CD4-positive, CD25-positive, alpha-beta regulatory T cell (primary cell): ENCODE results near the gene HARBI1. TPM values are rescaled to one million over a fixed set of nuclear protein-coding genes. Genes with fewer than 3 reads are reported as not detected.

Experiments used
- ATAC-seq, 2 donors: fragments of 150-1000 bp; cut with Tn5 transposase; one replicate each; pipeline ENCODE4 v1.10.0; 2021; ENCODE audit warnings: low read depth in 2 of 2, moderate number of reproducible peaks in 2 of 2, moderate library complexity in 1 of 2
- DNase-seq, 3 donors: peaks; one replicate each; pipeline versions ENCODE4 v3.0.0 to v3.0.0-alpha.2; 2012 to 2022; ENCODE audit warnings: mixed read lengths in 1 of 3
- H3K27ac ChIP-seq: one replicate; pipeline ENCODE4 v1.7.0; 2013; ENCODE audit warnings: mild to moderate bottlenecking, low read length; ENCODE audit not compliant: insufficient read depth, poor library complexity, severe bottlenecking
- H3K27me3 ChIP-seq: one replicate; pipeline ENCODE4 v1.7.0; 2013; ENCODE audit warnings: low read length; ENCODE audit not compliant: control insufficient read depth, insufficient read depth
- H3K36me3 ChIP-seq: one replicate; pipeline ENCODE4 v1.7.0; 2013; ENCODE audit warnings: mild to moderate bottlenecking, low read length, moderate library complexity; ENCODE audit not compliant: control insufficient read depth, insufficient read depth
- H3K4me1 ChIP-seq: 2 replicates; pipeline ENCODE4 v1.7.0; 2013; ENCODE audit warnings: mild to moderate bottlenecking, low read length; ENCODE audit not compliant: insufficient read depth, control insufficient read depth, poor library complexity, severe bottlenecking
- H3K4me3 ChIP-seq: one replicate; pipeline ENCODE4 v1.7.0; 2013; ENCODE audit warnings: low read depth, mild to moderate bottlenecking, low read length, moderate library complexity
- H3K9me3 ChIP-seq, 2 experiments: 1 replicate in 1 of 2; 2 replicates in 1 of 2; pipeline ENCODE4 v1.7.0; 2013; ENCODE audit warnings: low read length in 2 of 2, mild to moderate bottlenecking in 1 of 2, moderate library complexity in 1 of 2; ENCODE audit not compliant: control insufficient read depth in 2 of 2
- H3K27ac Mint-ChIP-seq, 3 donors: one replicate each; pipeline ENCODE4 v1.8.0; 2020 to 2022; ENCODE audit warnings: mild to moderate bottlenecking in 3 of 3, mixed read lengths in 3 of 3, moderate library complexity in 2 of 3
- H3K27me3 Mint-ChIP-seq: one replicate; pipeline ENCODE4 v1.8.0; 2022; ENCODE audit warnings: mild to moderate bottlenecking, mixed read lengths
- H3K36me3 Mint-ChIP-seq: one replicate; pipeline ENCODE4 v1.8.0; 2020; ENCODE audit warnings: mixed read lengths
- H3K4me1 Mint-ChIP-seq, 4 donors: one replicate each; pipeline ENCODE4 v1.8.0; 2020 to 2022; ENCODE audit warnings: mixed read lengths in 4 of 4, mild to moderate bottlenecking in 1 of 4
- H3K4me3 Mint-ChIP-seq, 4 donors: one replicate each; pipeline ENCODE4 v1.8.0; 2020 to 2022; ENCODE audit warnings: mild to moderate bottlenecking in 4 of 4, mixed read lengths in 4 of 4, moderate library complexity in 3 of 4
- H3K9me3 Mint-ChIP-seq, 7 donors: one replicate each; pipeline ENCODE4 v1.8.0; 2020 to 2022; ENCODE audit warnings: mixed read lengths in 7 of 7, mild to moderate bottlenecking in 3 of 7, moderate library complexity in 2 of 7
- polyA plus RNA-seq, 4 donors: library from polyadenylated mRNA; unstranded; fragments of 300-500 nt; fragmentation: Illumina TruSeq; gene quantifications; one replicate each; pipeline ENCODE4 v1.2.3, GENCODE V29; 2021
- total RNA-seq: library from RNA; stranded (reverse); gene quantifications from one replicate; pipeline ENCODE4 v1.2.3, GENCODE V29; 2022

The HARBI1 gene
- total and polyA plus RNA-seq, 5 donors from 2014 or later = 8.4 to 19.2 (median 10.2) TPM

DNA sequence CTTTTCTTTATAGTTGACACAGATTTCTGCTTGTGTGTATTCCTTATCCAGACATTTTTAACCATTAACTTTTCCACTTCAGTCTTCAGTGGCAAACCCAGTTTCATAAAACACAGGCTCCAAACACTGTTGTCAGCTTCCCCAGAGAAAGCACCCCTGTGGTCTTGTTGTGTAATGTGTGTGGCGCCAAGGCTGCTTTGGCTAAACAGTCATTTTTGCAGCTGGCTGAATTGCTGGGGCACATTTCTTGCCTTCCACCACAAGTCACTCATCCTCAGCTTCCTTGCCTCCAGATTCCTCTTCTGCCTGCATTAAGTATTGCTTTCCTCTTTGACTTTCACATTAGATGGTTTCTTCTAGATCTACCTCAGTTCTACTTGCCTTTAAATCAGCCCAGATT lies 42.9 kb upstream of the HARBI1 start:
- H3K9me3 Mint-ChIP-seq = no peaks in the 10 kb centered on the region
- peaks cover 0 to 2% (median 0%) of the 10 kb centered on the region in 4 donors for H3K4me1 Mint-ChIP-seq
- H3K27me3 Mint-ChIP-seq = no peaks in the 10 kb centered on the region
- no peak overlapping the region for H3K27ac ChIP-seq
- DNase-seq (no peak), ATAC-seq (no peak)
- H3K4me3 Mint-ChIP-seq = peak overlapping the region in 1 of 4 donors; percentile 0
- no peak overlapping the region for H3K4me3 ChIP-seq
- no peaks in the 10 kb centered on the region for H3K27me3 ChIP-seq
- H3K27ac Mint-ChIP-seq = peak overlapping the region in 1 of 3 donors; percentile 25
- H3K36me3 Mint-ChIP-seq = peaks cover 54% of the 10 kb centered on the region
- H3K9me3 ChIP-seq = no peaks in the 10 kb centered on the region
- H3K36me3 ChIP-seq = peaks cover 78% of the 10 kb centered on the region
- H3K4me1 ChIP-seq = no peaks in the 10 kb centered on the region

DNA sequence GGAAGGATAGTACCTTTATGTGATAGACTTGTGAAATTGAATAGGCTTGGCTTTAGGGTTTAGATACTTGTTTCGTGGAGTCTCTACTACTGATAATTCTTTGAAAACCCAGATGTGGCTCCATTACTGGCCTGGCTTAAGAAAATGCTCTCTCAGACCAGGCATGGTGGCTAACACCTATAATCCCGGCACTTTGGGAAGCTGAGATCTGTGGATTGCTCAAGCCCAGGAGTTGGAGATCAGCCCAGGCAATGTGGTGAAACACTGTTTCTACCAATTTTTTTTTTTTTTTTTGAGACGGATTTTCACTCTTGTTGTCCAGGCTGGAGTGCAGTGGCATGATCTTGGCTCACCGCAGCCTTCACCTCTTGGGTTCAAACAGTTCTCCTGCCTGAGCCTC lies 41.2 kb upstream of the HARBI1 start:
- no peak for DNase-seq
- H3K27me3 Mint-ChIP-seq = no peaks in the 10 kb centered on the region
- no peaks in the 10 kb centered on the region for H3K9me3 ChIP-seq
- H3K4me3 ChIP-seq = no peak overlapping the region
- H3K36me3 Mint-ChIP-seq = peaks cover 44% of the 10 kb centered on the region
- H3K9me3 Mint-ChIP-seq = no peaks in the 10 kb centered on the region
- H3K4me1 Mint-ChIP-seq = peaks cover 0 to 2% (median 0%) of the 10 kb centered on the region in 4 donors
- H3K27me3 ChIP-seq = no peaks in the 10 kb centered on the region
- ATAC-seq = no peak
- no peaks in the 10 kb centered on the region for H3K4me1 ChIP-seq
- H3K27ac Mint-ChIP-seq = no peak overlapping the region
- no peak overlapping the region for H3K4me3 Mint-ChIP-seq
- peaks cover 74% of the 10 kb centered on the region for H3K36me3 ChIP-seq
- no peak overlapping the region for H3K27ac ChIP-seq

DNA sequence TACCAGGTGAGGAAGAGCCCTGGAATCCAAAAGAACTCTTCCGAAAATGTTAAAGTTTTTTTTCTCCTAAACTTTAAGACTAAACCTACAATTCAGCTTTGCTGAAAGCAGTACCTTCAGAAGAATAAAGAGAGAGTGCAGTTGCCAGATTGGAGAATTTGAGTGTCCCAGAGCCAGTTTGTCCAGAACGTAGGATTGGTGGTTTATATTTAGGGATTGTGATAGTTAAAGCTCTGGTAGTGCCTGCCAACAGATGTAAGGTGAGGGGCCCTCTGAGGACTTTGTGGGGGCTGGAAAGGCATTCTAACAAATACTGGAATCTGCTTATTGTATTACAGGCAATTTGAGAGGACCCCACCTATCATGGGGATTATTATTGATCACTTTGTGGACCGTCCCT lies 40.2 kb upstream of the HARBI1 start:
- H3K9me3 ChIP-seq = no peaks in the 10 kb centered on the region
- no peak overlapping the region for H3K4me3 ChIP-seq
- Mint-ChIP-seq H3K27me3 (no peaks in the 10 kb centered on the region), H3K9me3 (no peaks in the 10 kb centered on the region), H3K4me1 (peaks cover 0 to 2% (median 0%) of the 10 kb centered on the region in 4 donors), H3K36me3 (peaks cover 38% of the 10 kb centered on the region), H3K27ac (peak overlapping the region in 1 of 3 donors; percentile 34), H3K4me3 (no peak overlapping the region)
- no peak for ATAC-seq
- no peak overlapping the region for H3K27ac ChIP-seq
- H3K36me3 ChIP-seq = peaks cover 76% of the 10 kb centered on the region
- no peaks in the 10 kb centered on the region for H3K4me1 ChIP-seq
- H3K27me3 ChIP-seq = no peaks in the 10 kb centered on the region
- DNase-seq = no peak

DNA sequence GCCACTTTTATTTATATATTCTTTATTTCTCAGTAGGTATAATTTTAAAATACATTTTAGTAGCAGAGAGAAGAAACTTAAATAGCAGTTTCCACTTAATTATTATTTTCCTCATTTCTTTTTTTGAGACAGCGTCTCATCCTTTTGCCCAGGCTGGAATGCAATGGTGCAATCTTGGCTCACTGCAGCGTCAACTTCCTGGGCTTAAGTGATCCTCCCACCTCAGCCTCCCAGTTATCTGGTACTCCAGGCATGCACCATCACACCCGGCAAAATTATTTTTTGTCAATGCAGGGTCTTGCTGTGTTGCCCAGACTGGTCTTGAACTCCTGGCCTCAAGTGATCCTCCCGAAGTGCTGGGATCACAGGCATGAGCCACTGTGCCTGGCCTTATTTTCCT lies 38.6 kb upstream of the HARBI1 start:
- ATAC-seq = no peak
- DNase-seq = no peak
- no peak overlapping the region for H3K4me3 Mint-ChIP-seq
- peaks cover 46% of the 10 kb centered on the region for H3K36me3 Mint-ChIP-seq
- Histone ChIP-seq H3K4me1 (no peaks in the 10 kb centered on the region), H3K9me3 (no peaks in the 10 kb centered on the region), H3K36me3 (peaks cover 85% of the 10 kb centered on the region), H3K27ac (no peak overlapping the region), H3K27me3 (no peaks in the 10 kb centered on the region), H3K4me3 (no peak overlapping the region)
- peak overlapping the region in 1 of 3 donors; percentile 43 for H3K27ac Mint-ChIP-seq
- peaks cover 0 to 6% (median under 1%) of the 10 kb centered on the region in 4 donors for H3K4me1 Mint-ChIP-seq
- H3K9me3 Mint-ChIP-seq = no peaks in the 10 kb centered on the region
- H3K27me3 Mint-ChIP-seq = no peaks in the 10 kb centered on the region

DNA sequence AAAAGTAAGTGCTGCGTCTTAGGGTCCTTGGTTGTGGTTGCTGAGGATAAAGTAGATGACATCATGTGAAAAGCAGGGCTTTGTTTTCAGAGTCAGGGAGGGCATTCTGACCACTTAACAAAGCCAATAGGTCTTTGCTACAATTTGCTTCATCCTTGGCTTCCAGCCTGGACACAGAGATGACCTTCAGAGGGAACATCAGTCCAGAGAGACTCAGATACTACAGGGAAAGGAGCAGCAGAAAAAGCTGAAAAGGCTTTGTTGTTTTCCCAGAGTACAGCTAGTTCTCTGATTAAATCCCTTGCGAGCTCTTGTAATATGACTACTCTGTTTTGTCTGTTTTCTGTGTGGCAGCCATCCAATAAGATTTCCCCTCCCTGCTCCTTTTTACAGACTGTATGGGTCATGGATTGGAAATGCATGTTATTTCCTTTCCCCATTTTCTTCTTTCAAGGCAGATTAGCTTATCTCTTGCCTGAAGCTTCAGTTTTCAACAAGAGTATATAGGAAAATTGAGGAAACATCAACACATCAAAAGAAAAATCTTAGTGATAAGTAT lies 32.2 kb upstream of the HARBI1 start:
- H3K36me3 Mint-ChIP-seq = peaks cover 32% of the 10 kb centered on the region
- no peaks in the 10 kb centered on the region for H3K27me3 ChIP-seq
- ATAC-seq = no peak
- H3K4me3 Mint-ChIP-seq = no peak overlapping the region
- no peak overlapping the region for H3K27ac ChIP-seq
- no peak overlapping the region for H3K4me3 ChIP-seq
- no peak for DNase-seq
- no peaks in the 10 kb centered on the region for H3K9me3 ChIP-seq
- H3K9me3 Mint-ChIP-seq = no peaks in the 10 kb centered on the region
- peak overlapping the region in 1 of 3 donors; percentile 46 for H3K27ac Mint-ChIP-seq
- no peaks in the 10 kb centered on the region for H3K27me3 Mint-ChIP-seq
- H3K36me3 ChIP-seq = peaks cover 91% of the 10 kb centered on the region
- peaks cover 0 to 6% (median 3%) of the 10 kb centered on the region in 4 donors for H3K4me1 Mint-ChIP-seq
- H3K4me1 ChIP-seq = no peaks in the 10 kb centered on the region

DNA sequence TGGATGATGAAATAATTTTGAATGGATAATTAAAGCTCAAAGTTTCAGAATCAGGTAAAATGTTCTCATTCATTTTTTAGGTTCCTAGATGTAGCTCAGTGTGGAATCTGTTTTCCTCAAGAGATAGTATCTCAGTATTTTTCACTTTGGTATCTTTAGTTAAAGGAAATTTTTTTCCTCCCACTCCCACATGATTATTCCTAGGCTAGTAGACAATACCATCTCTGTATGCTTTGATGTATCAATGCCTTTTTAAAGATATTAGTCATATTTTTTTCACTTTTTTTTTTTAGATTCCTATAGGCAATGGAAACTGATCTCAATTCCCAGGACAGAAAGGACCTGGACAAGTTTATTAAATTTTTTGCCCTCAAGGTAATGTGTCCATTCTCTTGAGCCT lies 27.0 kb upstream of the HARBI1 start:
- Histone ChIP-seq H3K4me3 (no peak overlapping the region), H3K27ac (no peak overlapping the region), H3K36me3 (peaks cover 67% of the 10 kb centered on the region), H3K27me3 (no peaks in the 10 kb centered on the region), H3K9me3 (no peaks in the 10 kb centered on the region), H3K4me1 (no peaks in the 10 kb centered on the region)
- Mint-ChIP-seq H3K36me3 (peaks cover 34% of the 10 kb centered on the region), H3K9me3 (peaks cover 0 to 2% (median 0%) of the 10 kb centered on the region in 7 donors), H3K4me3 (no peak overlapping the region), H3K4me1 (peaks cover 11 to 26% (median 15%) of the 10 kb centered on the region in 4 donors), H3K27me3 (no peaks in the 10 kb centered on the region), H3K27ac (no peak overlapping the region)
- no peak for DNase-seq
- ATAC-seq = no peak

DNA sequence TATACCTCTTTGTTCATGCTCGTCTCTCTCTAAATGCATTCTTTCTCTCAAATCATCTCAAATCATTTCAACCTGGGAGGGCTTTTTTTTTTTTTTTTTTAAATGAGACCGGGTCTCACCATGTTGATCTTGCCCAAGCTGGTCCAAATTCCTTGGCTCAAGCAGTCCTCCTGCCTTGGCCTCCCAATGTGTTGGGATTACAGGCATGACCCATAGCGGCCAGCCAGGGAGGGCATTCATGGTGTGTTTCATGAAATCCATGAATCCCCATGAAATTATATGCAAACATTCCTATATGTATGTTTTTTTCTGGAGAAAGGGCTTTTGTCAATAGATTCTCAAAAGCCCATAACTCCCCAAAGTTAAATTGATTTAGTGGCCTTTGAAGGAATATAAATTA lies 26.5 kb upstream of the HARBI1 start:
- Histone ChIP-seq H3K27ac (no peak overlapping the region), H3K4me1 (no peaks in the 10 kb centered on the region), H3K4me3 (no peak overlapping the region), H3K36me3 (peaks cover 66% of the 10 kb centered on the region), H3K9me3 (no peaks in the 10 kb centered on the region), H3K27me3 (no peaks in the 10 kb centered on the region)
- peaks cover 0 to 2% (median 0%) of the 10 kb centered on the region in 7 donors for H3K9me3 Mint-ChIP-seq
- ATAC-seq (no peak), DNase-seq (no peak)
- no peak overlapping the region for H3K4me3 Mint-ChIP-seq
- peaks cover 34% of the 10 kb centered on the region for H3K36me3 Mint-ChIP-seq
- no peak overlapping the region for H3K27ac Mint-ChIP-seq
- H3K4me1 Mint-ChIP-seq = peaks cover 11 to 30% (median 17%) of the 10 kb centered on the region in 4 donors
- no peaks in the 10 kb centered on the region for H3K27me3 Mint-ChIP-seq

DNA sequence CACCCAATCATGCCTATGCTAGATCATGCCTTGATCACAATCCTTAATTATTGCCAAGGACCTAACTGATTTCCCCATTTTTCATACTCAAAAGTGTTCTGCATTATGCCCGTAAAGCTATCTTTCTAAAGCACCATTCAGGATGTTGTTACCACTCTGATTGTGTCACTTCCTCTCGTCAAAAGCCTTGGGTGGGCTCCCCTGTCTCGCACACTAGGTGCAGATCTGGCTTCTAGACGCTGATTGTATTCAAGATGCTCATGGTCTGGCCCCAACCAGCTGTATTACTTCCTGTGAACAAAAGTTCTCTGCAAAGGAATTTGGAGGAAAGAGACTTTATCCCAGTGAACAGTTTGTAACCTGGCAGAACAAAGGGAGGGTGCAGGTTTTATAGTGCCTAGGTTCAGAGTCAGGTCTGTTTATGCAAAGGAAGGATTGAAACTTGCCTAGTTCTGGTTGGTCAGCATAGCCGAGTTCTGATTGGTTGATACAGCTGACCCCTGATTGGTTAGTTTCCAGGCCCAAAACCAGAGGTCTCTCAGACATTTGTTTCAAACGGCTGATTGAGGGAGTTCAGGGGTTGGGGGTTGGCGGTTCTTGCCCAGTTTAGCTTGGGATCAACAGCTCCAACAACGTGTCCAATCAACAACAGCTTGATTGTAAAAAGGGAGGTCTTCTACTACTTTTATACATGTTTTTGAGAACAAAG lies 25.8 kb upstream of the HARBI1 start:
- no peak overlapping the region for H3K4me3 Mint-ChIP-seq
- Histone ChIP-seq H3K4me3 (no peak overlapping the region), H3K36me3 (peaks cover 66% of the 10 kb centered on the region), H3K9me3 (no peaks in the 10 kb centered on the region), H3K4me1 (no peaks in the 10 kb centered on the region), H3K27ac (no peak overlapping the region), H3K27me3 (no peaks in the 10 kb centered on the region)
- peak overlapping the region in 2 of 3 donors; percentile 20 to 54 for H3K27ac Mint-ChIP-seq
- H3K4me1 Mint-ChIP-seq = peaks cover 11 to 34% (median 19%) of the 10 kb centered on the region in 4 donors
- no peaks in the 10 kb centered on the region for H3K27me3 Mint-ChIP-seq
- DNase-seq (no peak), ATAC-seq (no peak)
- peaks cover 0 to 3% (median 0%) of the 10 kb centered on the region in 7 donors for H3K9me3 Mint-ChIP-seq
- peaks cover 37% of the 10 kb centered on the region for H3K36me3 Mint-ChIP-seq
